Midbrain (tissue), 1 donor: Measurements from ENCODE around the gene ARHGAP45.
"Not testable (repeated sequence)": the region's sequence is repeated elsewhere in the genome, so short reads cannot be mapped to it uniquely, and the experiment has no call there.

ENCODE experiments used
- DNase-seq: peaks from one replicate; lab custom pipeline; 2025; lab: John Stamatoyannopoulos, UW

Gene ARHGAP45

GRCh38 chr19:1066748-1067340 lies at the start of gene ARHGAP45:
ARHGAP45 (plus strand) TSS chr19:1067167; CDS start chr19:1067406, 239 bp downstream.
- no peak for DNase-seq

GRCh38 chr19:1017906-1018305 lies 49.1 kb upstream of the ARHGAP45 start:
- DNase-seq: no peak

- DNase-seq: no peak
Measured at GRCh38 chr19:1018393-1018792, 48.6 kb upstream of the ARHGAP45 start.

GRCh38 chr19:1018932-1019615 lies 47.9 kb upstream of the ARHGAP45 start:
- DNase-seq: no peak

- DNase-seq: no peak
Measured at GRCh38 chr19:1019616-1019961, 47.4 kb upstream of the ARHGAP45 start.

- DNase-seq: no peak
Measured at GRCh38 chr19:1019980-1020867, 46.7 kb upstream of the ARHGAP45 start.

GRCh38 chr19:1020868-1021425 lies 46.0 kb upstream of the ARHGAP45 start, which contains the start of gene TMEM259:
TMEM259 (minus strand) TSS chr19:1021123; CDS start chr19:1020996, 127 bp downstream.
- peak; percentile 99 for DNase-seq

GRCh38 chr19:1023883-1024188 lies 43.1 kb upstream of the ARHGAP45 start:
- not testable (repeated sequence) for DNase-seq

GRCh38 chr19:1025080-1025479 lies 41.9 kb upstream of the ARHGAP45 start:
- not testable (repeated sequence) for DNase-seq

GRCh38 chr19:1025960-1026782 lies 40.8 kb upstream of the ARHGAP45 start, which contains the start of gene CNN2:
CNN2 (plus strand) TSS chr19:1026608; CDS start chr19:1026662, 54 bp downstream.
- DNase-seq: no peak

- DNase-seq: no peak
Measured at GRCh38 chr19:1026783-1027649, 40.0 kb upstream of the ARHGAP45 start.

- no peak for DNase-seq
Measured at GRCh38 chr19:1027650-1028061, 39.3 kb upstream of the ARHGAP45 start.

- no peak for DNase-seq
Measured at GRCh38 chr19:1028062-1028926, 38.7 kb upstream of the ARHGAP45 start.

GRCh38 chr19:1032264-1032867 lies 34.6 kb upstream of the ARHGAP45 start:
- DNase-seq: no peak

GRCh38 chr19:1035998-1036621 lies 30.9 kb upstream of the ARHGAP45 start:
- no peak for DNase-seq

GRCh38 chr19:1037621-1038064 lies 29.3 kb upstream of the ARHGAP45 start:
- no peak for DNase-seq

GRCh38 chr19:1038978-1039645 lies 27.9 kb upstream of the ARHGAP45 start:
- DNase-seq: no peak
